RKO (cell line): ENCODE measurements around the gene ENOSF1.
A peak's percentile ranks its signal among the peaks of the same experiment; 100 is the strongest.

Experiments
- DNase-seq: peaks from one replicate; pipeline ENCODE4 v3.0.0-alpha.2; 2016; ENCODE audit warnings: low spot score

Gene ENOSF1

GRCh38 chr18:634551-635045, 77.8 kb downstream of the ENOSF1 start:
- DNase-seq: no peak

GRCh38 chr18:631560-631959, 80.9 kb downstream of the ENOSF1 start:
- DNase-seq: no peak

GRCh38 chr18:629269-630150, 82.9 kb downstream of the ENOSF1 start:
- DNase-seq: no peak

- DNase-seq: no peak
These were observed 85.2 kb downstream of the ENOSF1 start for GRCh38 chr18:627231-627630.

DNA sequence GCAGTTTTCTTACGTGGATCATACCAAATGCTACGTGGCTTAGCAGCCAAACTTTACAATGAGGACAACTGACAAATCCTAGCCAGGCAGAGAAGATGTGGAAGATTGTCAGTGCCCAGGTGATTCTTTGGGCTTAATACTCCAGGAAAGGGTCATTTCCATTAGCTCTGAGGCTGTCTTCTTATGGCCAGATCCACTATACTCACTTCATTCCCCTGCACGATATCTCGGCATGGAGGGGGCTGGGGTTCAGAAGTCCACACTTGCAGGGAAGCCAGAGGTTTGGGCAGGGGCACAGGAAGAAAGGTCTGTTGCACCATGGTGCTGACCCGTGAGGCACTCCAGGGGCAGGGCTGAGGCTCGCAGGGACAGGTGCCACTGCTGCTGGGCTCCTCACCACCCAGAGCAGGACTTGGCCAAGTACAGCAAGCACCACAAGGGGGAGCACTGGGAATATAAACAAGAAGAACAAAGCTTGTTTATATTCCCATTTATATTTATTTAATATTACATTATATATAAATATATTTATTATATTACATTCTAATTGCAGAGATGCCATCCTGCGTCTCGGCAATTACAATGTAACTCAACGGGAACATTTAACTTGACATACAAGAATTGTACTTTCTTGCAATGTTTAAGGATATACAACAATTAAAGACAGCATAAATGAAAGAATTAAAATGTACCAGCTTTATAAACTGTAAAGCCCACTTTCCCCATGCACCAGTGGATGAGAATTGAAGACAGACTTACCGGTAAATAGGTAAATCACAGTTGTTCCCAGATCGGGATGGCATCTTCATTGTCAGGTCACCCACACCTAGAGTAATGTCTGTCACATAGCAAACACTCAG, 88.4 kb downstream of the ENOSF1 start:
- DNase-seq: peak; percentile 75

DNA sequence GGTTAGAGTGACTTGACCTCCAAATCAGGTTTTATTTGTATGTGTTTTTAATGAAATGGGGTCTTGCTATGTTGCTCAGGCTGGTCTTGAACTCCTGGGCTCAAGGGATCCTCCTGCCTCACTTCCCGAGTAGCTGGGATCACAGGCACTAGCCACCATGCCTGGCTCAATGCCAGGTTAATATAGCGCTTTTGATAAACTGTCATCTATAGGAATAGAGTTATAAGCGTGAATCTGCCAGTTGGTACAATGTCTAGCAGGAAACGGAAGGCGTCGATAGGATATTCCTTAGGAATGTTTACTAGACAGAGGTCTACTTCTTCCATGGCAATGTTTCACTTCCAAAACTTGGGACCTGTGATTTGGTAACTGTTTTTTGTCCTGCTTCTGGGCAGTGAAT, 90.1 kb downstream of the ENOSF1 start:
- DNase-seq: no peak

GRCh38 chr18:621291-622043, 91.0 kb downstream of the ENOSF1 start:
- peak; percentile 32 for DNase-seq
